B cell (primary cell): Measurements from ENCODE around the gene PARD3B.

Experiments
- EZH2 ChIP-seq: IDR thresholded peaks from 2 replicates; pipeline ENCODE4 v1.6.1; 2012; ENCODE audit warnings: borderline replicate concordance, low read depth, mild to moderate bottlenecking, moderate library complexity, low read length; ENCODE audit not compliant: insufficient read depth, poor library complexity, severe bottlenecking
- TF ChIP-seq, protein P1 (sequence below): fragments of 200-600 bp; IDR thresholded peaks from one replicate; pipeline ENCODE4 v1.8.0; 2022; ENCODE audit warnings: antibody characterized with exemption, mild to moderate bottlenecking

DNA sequence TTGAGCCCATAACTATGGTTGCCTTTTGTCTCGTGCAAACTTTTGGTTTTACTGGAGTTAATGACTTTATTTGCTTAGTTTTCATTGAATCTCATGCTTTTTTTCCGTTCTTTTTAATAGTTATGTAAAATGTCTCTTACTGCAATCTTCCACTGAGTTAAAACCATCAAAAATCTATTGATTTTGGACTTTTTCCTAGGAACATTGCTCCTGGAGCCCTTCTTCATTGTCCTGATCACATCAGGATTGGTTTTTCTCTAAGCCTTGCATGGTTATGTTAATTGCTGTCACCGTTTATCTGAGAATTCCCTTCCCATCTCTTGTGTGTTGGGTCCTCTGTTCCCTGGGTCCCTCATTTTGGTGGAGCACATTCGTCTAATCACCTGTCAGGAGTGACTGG is 125.5 kb downstream of the PARD3B start:
- TF ChIP-seq, protein P1, sequence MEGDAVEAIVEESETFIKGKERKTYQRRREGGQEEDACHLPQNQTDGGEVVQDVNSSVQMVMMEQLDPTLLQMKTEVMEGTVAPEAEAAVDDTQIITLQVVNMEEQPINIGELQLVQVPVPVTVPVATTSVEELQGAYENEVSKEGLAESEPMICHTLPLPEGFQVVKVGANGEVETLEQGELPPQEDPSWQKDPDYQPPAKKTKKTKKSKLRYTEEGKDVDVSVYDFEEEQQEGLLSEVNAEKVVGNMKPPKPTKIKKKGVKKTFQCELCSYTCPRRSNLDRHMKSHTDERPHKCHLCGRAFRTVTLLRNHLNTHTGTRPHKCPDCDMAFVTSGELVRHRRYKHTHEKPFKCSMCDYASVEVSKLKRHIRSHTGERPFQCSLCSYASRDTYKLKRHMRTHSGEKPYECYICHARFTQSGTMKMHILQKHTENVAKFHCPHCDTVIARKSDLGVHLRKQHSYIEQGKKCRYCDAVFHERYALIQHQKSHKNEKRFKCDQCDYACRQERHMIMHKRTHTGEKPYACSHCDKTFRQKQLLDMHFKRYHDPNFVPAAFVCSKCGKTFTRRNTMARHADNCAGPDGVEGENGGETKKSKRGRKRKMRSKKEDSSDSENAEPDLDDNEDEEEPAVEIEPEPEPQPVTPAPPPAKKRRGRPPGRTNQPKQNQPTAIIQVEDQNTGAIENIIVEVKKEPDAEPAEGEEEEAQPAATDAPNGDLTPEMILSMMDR: no peak
- TF ChIP-seq EZH2: no peak
